ENCODE data around the gene KRT32. TPM values are rescaled to one million over a fixed set of nuclear protein-coding genes. Genes with fewer than 3 reads are reported as not detected.

The KRT32 gene
- total RNA-seq, 4 donors from 2014 or later: not detected

DNA sequence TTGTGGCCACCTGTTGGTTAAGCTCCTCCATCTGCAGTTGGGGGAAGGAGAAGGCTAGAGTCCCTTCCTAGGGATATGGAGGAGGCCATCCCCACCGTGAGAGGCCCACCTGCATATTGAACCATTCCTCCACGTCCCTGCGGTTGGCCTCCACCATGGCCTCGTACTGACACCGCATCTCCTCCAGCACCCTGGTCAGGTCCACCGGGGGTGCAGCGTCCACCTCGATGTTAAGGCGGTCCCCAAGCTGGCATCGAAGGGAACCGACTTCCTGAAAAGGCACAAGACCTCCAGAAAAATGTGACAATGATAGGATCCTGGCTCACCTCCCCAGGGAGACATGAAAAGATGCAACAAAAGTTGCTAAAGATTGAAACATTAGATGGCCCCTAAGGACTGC is 3.0 kb downstream of the KRT32 start:
- DNase-seq (ENCODE audit: low spot score): no peak
- ATAC-seq (ENCODE audit: low FRiP score): no peak
- TF ChIP-seq, protein P1, sequence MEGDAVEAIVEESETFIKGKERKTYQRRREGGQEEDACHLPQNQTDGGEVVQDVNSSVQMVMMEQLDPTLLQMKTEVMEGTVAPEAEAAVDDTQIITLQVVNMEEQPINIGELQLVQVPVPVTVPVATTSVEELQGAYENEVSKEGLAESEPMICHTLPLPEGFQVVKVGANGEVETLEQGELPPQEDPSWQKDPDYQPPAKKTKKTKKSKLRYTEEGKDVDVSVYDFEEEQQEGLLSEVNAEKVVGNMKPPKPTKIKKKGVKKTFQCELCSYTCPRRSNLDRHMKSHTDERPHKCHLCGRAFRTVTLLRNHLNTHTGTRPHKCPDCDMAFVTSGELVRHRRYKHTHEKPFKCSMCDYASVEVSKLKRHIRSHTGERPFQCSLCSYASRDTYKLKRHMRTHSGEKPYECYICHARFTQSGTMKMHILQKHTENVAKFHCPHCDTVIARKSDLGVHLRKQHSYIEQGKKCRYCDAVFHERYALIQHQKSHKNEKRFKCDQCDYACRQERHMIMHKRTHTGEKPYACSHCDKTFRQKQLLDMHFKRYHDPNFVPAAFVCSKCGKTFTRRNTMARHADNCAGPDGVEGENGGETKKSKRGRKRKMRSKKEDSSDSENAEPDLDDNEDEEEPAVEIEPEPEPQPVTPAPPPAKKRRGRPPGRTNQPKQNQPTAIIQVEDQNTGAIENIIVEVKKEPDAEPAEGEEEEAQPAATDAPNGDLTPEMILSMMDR (IDR thresholded peaks at IDR 0.05): no peak

DNA sequence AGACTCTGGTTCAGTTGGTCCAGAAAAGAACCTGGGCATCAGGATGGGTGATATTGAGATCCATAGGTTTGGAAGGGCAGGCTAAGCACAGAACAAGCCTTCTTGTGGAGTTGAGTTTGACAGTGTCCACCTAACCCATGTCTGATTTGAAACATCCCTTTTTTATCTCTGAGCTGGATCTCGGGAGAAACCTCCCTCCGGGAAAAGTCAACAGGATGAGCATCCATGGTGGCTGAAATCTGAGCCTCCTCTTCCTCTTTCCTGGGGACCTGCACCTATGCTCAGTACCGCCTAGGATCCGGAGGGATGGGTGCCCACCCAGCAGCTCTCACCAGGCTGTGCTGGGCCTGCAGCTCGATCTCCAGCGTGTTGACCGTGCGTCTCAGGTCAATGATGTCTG is 3.4 kb downstream of the KRT32 start:
- DNase-seq (ENCODE audit: low spot score) (no peak), ATAC-seq (ENCODE audit: low FRiP score) (no peak)
- TF ChIP-seq, protein P1 (IDR thresholded peaks at IDR 0.05): no peak

DNA sequence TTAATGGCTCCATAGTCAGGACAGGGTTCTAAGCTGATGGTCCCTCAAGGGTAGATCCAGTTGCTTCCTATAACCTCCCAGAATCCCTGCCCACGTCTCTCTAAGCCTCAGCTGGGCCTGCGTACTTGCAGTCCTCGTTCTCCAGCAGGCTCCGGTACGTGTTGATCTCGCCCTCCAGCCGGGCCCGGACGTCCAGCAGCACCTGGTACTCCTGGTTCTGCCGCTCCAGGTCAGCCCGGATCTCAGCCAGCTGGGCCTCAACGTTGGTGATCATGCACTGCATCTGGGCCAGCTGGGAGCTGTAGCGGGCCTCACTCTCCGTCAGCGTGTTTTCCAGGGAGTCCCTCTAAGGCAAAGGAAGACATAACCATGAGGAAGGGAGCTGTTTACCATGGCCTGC is 4.5 kb downstream of the KRT32 start:
- TF ChIP-seq, protein P1 (IDR thresholded peaks at IDR 0.05): no peak
- no peak for ATAC-seq (ENCODE audit: low FRiP score)
- DNase-seq (ENCODE audit: low spot score): no peak

- ATAC-seq (ENCODE audit: low FRiP score) (no peak), DNase-seq (ENCODE audit: low spot score) (no peak)
- TF ChIP-seq, protein P1 (IDR thresholded peaks at IDR 0.05): no peak
Observed at GRCh38 chr17:41457676-41458075, 9.5 kb downstream of the KRT32 start.

DNA sequence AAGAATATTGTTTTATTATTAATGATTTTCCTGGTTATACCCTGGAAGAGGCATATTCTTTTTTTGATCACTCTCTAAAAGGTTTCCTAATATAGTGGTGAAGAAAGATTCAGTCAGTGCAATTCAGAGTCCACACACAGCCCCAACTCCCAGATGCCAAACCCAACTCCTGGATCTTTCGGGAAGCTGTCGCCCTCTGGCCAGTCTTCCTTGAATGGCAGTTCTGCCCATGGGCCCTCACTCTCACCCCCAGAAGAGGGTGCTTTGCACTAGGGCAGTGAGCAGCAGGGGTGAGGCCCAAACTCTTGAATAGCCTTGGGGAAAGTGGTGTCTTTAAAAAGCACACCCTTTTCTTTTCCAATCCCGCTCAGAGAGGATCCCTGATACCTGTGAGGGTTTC is 11.0 kb downstream of the KRT32 start:
- TF ChIP-seq, protein P1 (IDR thresholded peaks at IDR 0.05): no peak
- ATAC-seq (ENCODE audit: low FRiP score): no peak
- no peak for DNase-seq (ENCODE audit: low spot score)

DNA sequence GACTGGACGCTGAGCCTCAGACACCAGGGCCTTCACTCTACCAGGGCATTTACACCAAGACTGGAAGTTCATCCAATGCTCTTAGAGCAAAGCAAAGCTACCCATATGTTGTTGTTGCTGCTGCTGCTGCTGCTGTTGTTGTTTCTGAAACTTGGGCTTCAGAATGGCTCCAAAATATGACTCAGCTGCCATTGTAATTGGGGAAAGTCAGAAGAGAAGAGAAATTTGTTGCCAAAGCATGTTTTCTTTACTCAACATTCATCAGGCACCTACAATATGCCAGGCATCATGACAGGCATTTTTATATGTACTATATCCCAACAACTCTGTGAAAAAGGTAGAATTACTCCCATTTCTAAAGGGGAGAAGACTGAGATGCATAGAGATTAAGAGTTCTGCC is 11.9 kb downstream of the KRT32 start:
- TF ChIP-seq, protein P1 (IDR thresholded peaks at IDR 0.05): no peak
- no peak for ATAC-seq (ENCODE audit: low FRiP score)
- no peak for DNase-seq (ENCODE audit: low spot score)

- TF ChIP-seq, protein P1 (IDR thresholded peaks at IDR 0.05): no peak
- ATAC-seq (ENCODE audit: low FRiP score): no peak
- no peak for DNase-seq (ENCODE audit: low spot score)
Observed at GRCh38 chr17:41453066-41453465, 14.1 kb downstream of the KRT32 start.

All from omental fat pad (tissue), 4 donors.